Epithelial cell of esophagus (primary cell): Measurements from ENCODE around the gene ARHGAP25.

Experiments used
- DNase-seq: peaks from one replicate; pipeline ENCODE4 v3.0.0; 2010; ENCODE audit warnings: low read depth
- H3K4me3 ChIP-seq: 2 replicates; pipeline ENCODE4 v1.5.1; 2011; ENCODE audit warnings: mild to moderate bottlenecking, low read length, control low read depth
- TF ChIP-seq, protein P1 (sequence below): IDR thresholded peaks from 2 replicates; pipeline ENCODE4 v1.5.1; 2011; ENCODE audit warnings: low read depth, mild to moderate bottlenecking, low read length, control low read depth, inconsistent platforms; ENCODE audit not compliant: insufficient read depth; ENCODE audit errors: missing control alignments

Gene ARHGAP25

DNA sequence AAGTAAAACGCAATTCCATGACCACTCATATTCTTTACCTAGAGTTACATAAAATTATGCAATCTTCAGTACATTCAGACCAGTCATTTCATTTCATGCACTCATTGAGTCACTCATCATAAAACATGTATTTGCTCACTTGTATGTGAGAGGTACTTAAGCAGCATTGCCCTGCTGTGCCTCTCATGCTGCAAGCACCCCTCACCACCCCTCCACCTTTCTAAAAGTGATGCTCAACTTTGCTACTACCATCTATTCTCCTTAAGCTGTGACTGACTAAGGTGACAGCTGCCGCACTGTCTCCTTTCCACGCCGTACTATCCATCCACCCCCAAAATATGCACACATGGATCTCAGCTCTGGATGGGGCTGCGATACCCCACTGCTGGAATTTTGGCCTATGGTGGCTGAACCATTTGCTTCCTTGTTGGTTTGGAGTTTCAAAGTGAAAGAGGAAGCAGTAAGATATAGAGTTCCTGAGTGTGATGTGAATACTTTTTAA, 7.2 kb downstream of the ARHGAP25 start:
- TF ChIP-seq, protein P1, sequence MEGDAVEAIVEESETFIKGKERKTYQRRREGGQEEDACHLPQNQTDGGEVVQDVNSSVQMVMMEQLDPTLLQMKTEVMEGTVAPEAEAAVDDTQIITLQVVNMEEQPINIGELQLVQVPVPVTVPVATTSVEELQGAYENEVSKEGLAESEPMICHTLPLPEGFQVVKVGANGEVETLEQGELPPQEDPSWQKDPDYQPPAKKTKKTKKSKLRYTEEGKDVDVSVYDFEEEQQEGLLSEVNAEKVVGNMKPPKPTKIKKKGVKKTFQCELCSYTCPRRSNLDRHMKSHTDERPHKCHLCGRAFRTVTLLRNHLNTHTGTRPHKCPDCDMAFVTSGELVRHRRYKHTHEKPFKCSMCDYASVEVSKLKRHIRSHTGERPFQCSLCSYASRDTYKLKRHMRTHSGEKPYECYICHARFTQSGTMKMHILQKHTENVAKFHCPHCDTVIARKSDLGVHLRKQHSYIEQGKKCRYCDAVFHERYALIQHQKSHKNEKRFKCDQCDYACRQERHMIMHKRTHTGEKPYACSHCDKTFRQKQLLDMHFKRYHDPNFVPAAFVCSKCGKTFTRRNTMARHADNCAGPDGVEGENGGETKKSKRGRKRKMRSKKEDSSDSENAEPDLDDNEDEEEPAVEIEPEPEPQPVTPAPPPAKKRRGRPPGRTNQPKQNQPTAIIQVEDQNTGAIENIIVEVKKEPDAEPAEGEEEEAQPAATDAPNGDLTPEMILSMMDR = no peak
- peak; percentile 78 for DNase-seq
- no peak overlapping the region for H3K4me3 ChIP-seq

DNA sequence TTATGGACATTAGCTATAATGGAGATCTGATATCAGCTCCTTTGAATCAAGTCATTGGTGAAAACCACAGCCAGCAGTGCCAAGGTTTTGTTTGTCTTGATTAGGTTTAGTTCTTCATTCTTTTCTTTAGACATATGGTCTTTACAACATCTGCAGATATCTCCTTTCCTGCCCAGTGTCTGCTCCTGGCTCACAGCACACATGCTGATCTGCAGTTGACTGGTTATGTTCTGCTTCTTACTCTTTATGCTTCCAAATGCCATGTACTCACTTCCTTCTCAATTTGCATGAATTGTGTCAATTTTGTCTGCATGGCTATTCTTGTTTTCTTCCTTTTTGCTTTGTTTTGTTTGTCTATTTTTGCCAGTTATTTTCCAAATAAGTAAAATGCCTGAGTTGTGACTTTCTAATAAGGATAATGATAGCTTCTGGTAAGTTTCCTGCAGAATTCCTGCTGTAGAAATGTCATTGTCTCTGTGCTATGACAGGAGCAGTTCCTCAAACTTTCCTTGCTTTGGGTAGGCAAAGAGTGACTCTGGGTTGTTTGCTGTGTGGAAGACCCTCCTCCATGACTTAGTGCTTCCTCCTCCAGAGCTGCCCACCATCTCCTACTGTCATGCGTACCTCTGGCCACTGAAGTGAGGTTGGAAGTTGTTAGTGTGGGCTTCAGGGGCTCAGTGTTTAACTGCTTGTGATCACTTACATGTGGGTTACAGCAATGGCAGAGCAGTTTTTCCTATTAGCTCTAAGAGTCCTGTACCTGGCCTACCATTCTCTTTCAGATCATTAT, 8.2 kb downstream of the ARHGAP25 start:
- TF ChIP-seq, protein P1 = no peak
- H3K4me3 ChIP-seq = no peak overlapping the region
- no peak for DNase-seq

DNA sequence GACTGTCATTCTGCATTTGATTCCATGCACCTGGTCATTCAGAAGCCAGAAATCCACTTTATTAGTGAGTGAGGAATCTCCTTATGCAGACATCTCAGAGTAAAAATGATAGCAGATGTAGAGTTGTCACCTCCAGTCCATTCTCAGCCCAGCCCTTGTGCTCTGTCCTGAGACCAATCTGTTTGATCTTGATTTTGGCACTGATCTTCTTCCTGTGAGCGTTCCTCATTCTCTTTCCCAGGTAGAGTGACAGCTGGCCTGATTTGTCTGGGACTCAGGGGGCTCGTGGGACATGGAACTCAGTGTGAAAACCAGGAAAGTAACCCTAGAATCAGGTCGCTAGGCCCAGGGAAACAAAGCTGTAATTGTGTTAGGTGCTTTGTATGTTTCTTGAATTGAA, 8.9 kb downstream of the ARHGAP25 start:
- TF ChIP-seq, protein P1 = no peak
- no peak overlapping the region for H3K4me3 ChIP-seq
- no peak for DNase-seq

DNA sequence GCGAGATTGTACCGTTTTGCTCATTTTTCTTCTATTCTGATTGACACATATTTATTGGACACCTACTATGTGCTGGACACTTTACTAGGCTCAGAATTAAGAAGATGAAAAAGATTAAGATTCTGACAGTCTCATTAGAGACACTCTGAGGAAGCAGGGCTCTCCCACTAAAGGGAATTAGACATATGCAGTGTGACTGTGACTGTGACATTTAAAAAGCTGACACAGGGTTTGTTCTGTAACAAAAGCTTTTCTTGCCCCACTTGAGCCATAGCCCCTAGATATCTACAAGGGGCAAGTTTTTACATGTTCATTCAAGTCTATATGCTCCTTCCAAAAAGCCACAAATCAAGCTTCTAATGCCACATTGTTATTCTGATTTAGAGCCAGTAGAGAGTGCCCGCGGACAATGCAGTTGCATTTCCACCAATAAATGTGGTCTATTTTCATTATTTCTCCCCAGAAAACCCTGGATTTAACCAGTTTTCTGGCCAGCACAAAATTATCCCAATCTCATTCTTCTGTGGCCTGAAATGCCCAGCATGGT, 9.8 kb downstream of the ARHGAP25 start:
- peak; percentile 50 for DNase-seq
- no peak overlapping the region for H3K4me3 ChIP-seq
- TF ChIP-seq, protein P1 = peak; percentile 55

DNA sequence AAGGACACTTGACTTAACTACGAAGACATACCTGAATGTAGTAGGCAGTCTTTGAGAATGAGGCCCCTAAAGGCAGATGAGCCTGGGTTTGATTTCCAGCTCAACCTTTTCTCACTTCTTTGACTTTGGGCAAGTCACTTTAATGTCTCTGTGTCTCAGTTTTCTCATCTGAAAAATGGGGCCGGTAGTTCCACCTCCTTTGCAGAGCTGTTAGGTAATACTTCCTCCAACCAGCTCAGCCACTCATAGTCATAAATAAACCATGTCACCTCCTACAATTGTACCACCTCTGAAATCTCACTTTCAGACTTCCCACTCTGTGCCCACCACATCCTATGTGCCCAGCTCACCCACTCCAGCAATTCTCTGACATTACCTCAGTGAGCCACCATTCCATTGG, 10.4 kb downstream of the ARHGAP25 start:
- no peak overlapping the region for H3K4me3 ChIP-seq
- DNase-seq = no peak
- TF ChIP-seq, protein P1 = no peak

DNA sequence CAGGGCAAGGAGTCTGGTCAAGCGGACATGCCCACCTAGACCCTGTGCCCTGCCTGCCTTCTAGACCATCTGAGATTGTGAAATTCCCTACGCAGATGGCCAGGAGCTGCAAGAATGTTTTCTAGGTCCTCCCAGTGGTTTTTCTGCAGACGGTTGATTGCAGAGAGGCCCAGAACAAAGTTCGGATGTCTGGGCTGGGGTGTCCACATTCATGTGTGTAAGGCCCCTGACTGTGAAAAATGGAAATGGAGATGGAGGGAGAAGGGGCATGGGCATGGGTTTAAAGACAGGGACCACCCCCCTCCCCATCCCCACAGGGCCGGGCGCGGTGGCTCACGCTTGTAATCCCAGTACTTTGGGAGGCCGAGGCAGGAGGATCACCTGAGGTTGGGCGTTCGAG, 11.8 kb downstream of the ARHGAP25 start:
- no peak overlapping the region for H3K4me3 ChIP-seq
- DNase-seq = no peak
- TF ChIP-seq, protein P1 = no peak
